Smooth muscle cell (in vitro differentiated cells): ENCODE results near the gene MUS81. TPM values are rescaled to one million over a fixed set of nuclear protein-coding genes. Genes with fewer than 3 reads are reported as not detected.

Experiments
- DNase-seq: peaks from one replicate; lab custom pipeline; 2025; ENCODE audit not compliant: unreplicated experiment; lab: John Stamatoyannopoulos, UW
- H2AFZ ChIP-seq: fragments of 200-600 bp; sonication (generic); 2 replicates; pipeline ENCODE4 v1.6.0; 2016; ENCODE audit warnings: antibody characterized with exemption, low read depth, mild to moderate bottlenecking
- H3F3A ChIP-seq: fragments of 200-600 bp; sonication (generic); 2 replicates; pipeline ENCODE4 v1.6.0; 2017; ENCODE audit warnings: antibody characterized with exemption, low read depth
- H3K27ac ChIP-seq: fragments of 200-600 bp; sonication (generic); 2 replicates; pipeline ENCODE4 v1.5.1; 2016; ENCODE audit warnings: low read depth, mild to moderate bottlenecking
- H3K27me3 ChIP-seq: fragments of 200-600 bp; sonication (generic); 2 replicates; pipeline ENCODE4 v1.6.1; 2016; ENCODE audit warnings: low read depth, mild to moderate bottlenecking
- H3K36me3 ChIP-seq: fragments of 200-600 bp; sonication (generic); 2 replicates; pipeline ENCODE4 v1.5.1; 2016; ENCODE audit warnings: low read depth
- H3K4me1 ChIP-seq: fragments of 200-600 bp; sonication (generic); 2 replicates; pipeline ENCODE4 v1.5.1; 2016; ENCODE audit warnings: low read depth
- H3K4me2 ChIP-seq: fragments of 200-600 bp; sonication (generic); 2 replicates; pipeline ENCODE4 v1.6.0; 2016; ENCODE audit warnings: mild to moderate bottlenecking
- H3K4me3 ChIP-seq: fragments of 200-600 bp; sonication (generic); 2 replicates; pipeline ENCODE4 v1.5.1; 2016; ENCODE audit warnings: mild to moderate bottlenecking
- H3K79me2 ChIP-seq: fragments of 200-600 bp; sonication (generic); 2 replicates; pipeline ENCODE4 v1.6.0; 2016; ENCODE audit warnings: low read depth, mild to moderate bottlenecking
- H3K9ac ChIP-seq: fragments of 200-600 bp; sonication (generic); 2 replicates; pipeline ENCODE4 v1.6.0; 2016; ENCODE audit warnings: low read depth
- H3K9me3 ChIP-seq: fragments of 200-600 bp; sonication (generic); replicated peaks from 2 replicates; pipeline ENCODE4 v1.5.1; 2016; ENCODE audit warnings: low read depth
- H4K20me1 ChIP-seq: fragments of 200-600 bp; sonication (generic); 2 replicates; pipeline ENCODE4 v1.6.0; 2016; ENCODE audit warnings: low read depth
- CTCF ChIP-seq: fragments of 200-600 bp; sonication (generic); IDR thresholded peaks from 2 replicates; pipeline ENCODE4 v1.5.1; 2017; ENCODE audit warnings: borderline replicate concordance, mild to moderate bottlenecking, antibody characterized with exemption; ENCODE audit not compliant: insufficient read depth, poor library complexity, severe bottlenecking
- WGBS: methylation state at CpG from one replicate; pipeline ENCODE4 v1.1.7; 2016; ENCODE audit warnings: low lambda C conversion rate; 5-methylcytosine and 5-hydroxymethylcytosine counted together
- polyA plus RNA-seq: library from polyadenylated mRNA; unstranded; fragments of >200 nt; fragmentation: Nextera tagmentation; extraction: Ambion mirVana; gene quantifications from 2 replicates; pipeline ENCODE4 v1.2.1, GENCODE V29; 2016
- total RNA-seq: library from RNA; depleted of rRNA; stranded (reverse); fragments of >200 nt; gene quantifications from 2 replicates; pipeline ENCODE4 v1.2.3, GENCODE V29; 2014

The MUS81 gene
- total and polyA plus RNA-seq, 2 experiments from 2014 or later = 35.1 to 39.6 TPM

- H2AFZ ChIP-seq = no peak overlapping the region
- DNase-seq = no peak
- H3K9ac ChIP-seq = peak overlapping the region; percentile 79
- H3K4me3 ChIP-seq = peak overlapping the region; percentile 55
- no peak for TF ChIP-seq CTCF
- peak overlapping the region; percentile 21 for H3K27ac ChIP-seq
- no peaks in the 10 kb centered on the region for H3K36me3 ChIP-seq
- H3K79me2 ChIP-seq = no peaks in the 10 kb centered on the region
- H4K20me1 ChIP-seq = peaks cover 22% of the 10 kb centered on the region
- H3K27me3 ChIP-seq = no peaks in the 10 kb centered on the region
- H3K9me3 ChIP-seq = no peaks in the 10 kb centered on the region
- 86% methylated on average over 24 of the region's 24 CpGs for WGBS
- no peaks in the 10 kb centered on the region for H3K4me1 ChIP-seq
- H3F3A ChIP-seq = peaks cover 29% of the 10 kb centered on the region
- H3K4me2 ChIP-seq = peak overlapping the region; percentile 99
These were observed 10.8 kb downstream of the MUS81 start for GRCh38 chr11:65870706-65871681.

GRCh38 chr11:65871811-65872548, 11.7 kb downstream of the MUS81 start:
- H4K20me1 ChIP-seq = peaks cover 12% of the 10 kb centered on the region
- WGBS = 30% methylated on average over 17 of the region's 26 CpGs
- H3K36me3 ChIP-seq = no peaks in the 10 kb centered on the region
- no peak for TF ChIP-seq CTCF
- no peaks in the 10 kb centered on the region for H3K27me3 ChIP-seq
- peak overlapping the region; percentile 99 for H3K4me2 ChIP-seq
- no peak overlapping the region for H2AFZ ChIP-seq
- peak overlapping the region; percentile 21 for H3K27ac ChIP-seq
- H3K9ac ChIP-seq = peak overlapping the region; percentile 79
- no peaks in the 10 kb centered on the region for H3K9me3 ChIP-seq
- H3K4me1 ChIP-seq = no peaks in the 10 kb centered on the region
- peaks cover 21% of the 10 kb centered on the region for H3F3A ChIP-seq
- peak; percentile 57 for DNase-seq
- H3K79me2 ChIP-seq = no peaks in the 10 kb centered on the region
- H3K4me3 ChIP-seq = peak overlapping the region; percentile 55

- H3F3A ChIP-seq = peaks cover 13% of the 10 kb centered on the region
- peak; percentile 57 for DNase-seq
- H3K27me3 ChIP-seq = no peaks in the 10 kb centered on the region
- no peak for TF ChIP-seq CTCF
- peak within 1 kb of the TSS; percentile 79 for H3K9ac ChIP-seq
- peak within 1 kb of the TSS; percentile 55 for H3K4me3 ChIP-seq
- no peak within 1 kb of the TSS for H2AFZ ChIP-seq
- H3K4me2 ChIP-seq = peak within 1 kb of the TSS; percentile 99
- WGBS = under 1% methylated on average over 17 of the region's 69 CpGs
- peak within 1 kb of the TSS; percentile 61 for H3K27ac ChIP-seq
- H3K9me3 ChIP-seq = no peaks in the 10 kb centered on the region
- H4K20me1 ChIP-seq = peaks cover 5% of the 10 kb centered on the region
- H3K36me3 ChIP-seq = no peaks in the 10 kb centered on the region
- no peaks in the 10 kb centered on the region for H3K79me2 ChIP-seq
- no peaks in the 10 kb centered on the region for H3K4me1 ChIP-seq
These were observed 12.5 kb downstream of the MUS81 start, which contains the start of gene EFEMP2 for GRCh38 chr11:65872586-65873317. EFEMP2 (minus strand) TSS chr11:65872800; CDS start chr11:65872354, 446 bp downstream.
